ENCODE results near the gene INHBB.
A peak's percentile ranks its signal among the peaks of the same experiment; 100 is the strongest.
"Not testable (repeated sequence)": the region's sequence is repeated elsewhere in the genome, so short reads cannot be mapped to it uniquely, and the experiment has no call there.

Gene INHBB

GRCh38 chr2:120346026-120346666, at the start of gene INHBB:
TSS of gene INHBB (plus strand) at chr2:120346136. CDS start at chr2:120346189, 53 bp downstream.
- no peak for DNase-seq (ENCODE audit: low spot score in 2 of 2)
- Mint-ChIP-seq H3K4me3 (peak within 1 kb of the TSS; percentile 56), H3K4me1 (peaks cover 22% of the 10 kb centered on the region), H3K27ac (no peak within 1 kb of the TSS), H3K36me3 (no peaks in the 10 kb centered on the region), H3K9me3 (no peaks in the 10 kb centered on the region)
- ATAC-seq, result peak; percentile 29

DNA sequence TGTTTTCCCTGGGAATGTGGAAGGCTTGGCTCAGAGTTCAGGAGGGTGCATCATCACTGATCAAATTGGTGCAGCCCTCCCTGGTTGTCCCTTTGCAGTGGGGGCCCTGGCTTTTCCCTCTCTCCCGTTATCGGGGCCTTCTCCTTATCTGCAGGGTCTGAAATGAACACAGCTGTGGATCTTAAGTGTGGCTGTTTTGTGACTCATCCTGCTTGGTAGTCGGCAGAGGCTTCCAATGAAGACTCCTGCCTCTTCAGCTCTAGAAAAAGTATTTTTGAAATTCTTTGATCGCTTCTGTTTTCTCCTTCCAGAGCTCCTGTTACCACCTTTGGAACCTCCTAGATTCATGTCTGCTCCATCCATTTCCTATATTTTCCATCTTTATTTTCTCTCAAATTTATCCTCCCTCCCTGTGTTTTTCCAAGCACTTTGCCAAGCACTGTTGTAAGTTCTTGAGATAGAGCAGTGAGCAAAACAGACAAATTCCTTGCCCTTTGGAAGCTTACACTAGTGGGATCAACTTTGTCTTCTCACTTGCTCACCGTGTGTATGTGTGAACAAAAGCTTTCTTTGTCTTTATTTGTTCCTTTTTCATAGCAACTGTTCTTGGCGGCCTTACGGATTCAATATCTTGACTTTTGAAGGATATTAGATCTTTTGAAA, 47.6 kb upstream of the INHBB start:
- no peak for DNase-seq (ENCODE audit: low spot score in 2 of 2)
- Mint-ChIP-seq H3K27ac (no peak overlapping the region), H3K4me3 (no peak overlapping the region), H3K4me1 (peaks cover 12% of the 10 kb centered on the region), H3K9me3 (no peaks in the 10 kb centered on the region), H3K36me3 (peaks cover 51% of the 10 kb centered on the region)
- no peak for ATAC-seq

DNA sequence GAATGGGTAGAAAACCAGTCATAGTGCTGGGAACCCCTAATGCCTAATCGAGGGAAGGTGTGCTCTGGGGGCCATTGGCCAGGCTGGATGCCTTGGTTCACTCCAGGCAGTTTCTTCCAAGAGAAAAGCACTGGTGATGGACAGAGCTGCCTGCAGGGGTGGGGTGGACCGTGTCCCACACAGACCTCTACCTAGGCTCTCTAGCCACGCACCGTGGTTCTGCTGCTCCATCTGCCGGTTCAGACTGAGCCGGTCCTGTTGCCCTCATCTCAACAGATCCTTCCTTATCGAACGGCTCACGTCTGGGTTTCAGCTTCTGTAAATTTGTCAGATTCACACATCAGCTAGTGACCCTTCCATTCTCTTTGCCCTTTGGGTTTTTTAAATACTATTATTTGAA, 46.9 kb upstream of the INHBB start:
- H3K36me3 Mint-ChIP-seq, result peaks cover 50% of the 10 kb centered on the region
- no peak for ATAC-seq
- H3K27ac Mint-ChIP-seq, result no peak overlapping the region

GRCh38 chr2:120299561-120299960, 46.4 kb upstream of the INHBB start:
- H3K4me3 Mint-ChIP-seq, result no peak overlapping the region
- H3K36me3 Mint-ChIP-seq, result peaks cover 44% of the 10 kb centered on the region
- H3K9me3 Mint-ChIP-seq, result no peaks in the 10 kb centered on the region
- H3K27ac Mint-ChIP-seq, result no peak overlapping the region
- peaks cover 12% of the 10 kb centered on the region for H3K4me1 Mint-ChIP-seq
- DNase-seq (ENCODE audit: low spot score in 2 of 2) (no peak), ATAC-seq (no peak)

More for the DNA sequence above, 46.9 kb upstream of the INHBB start:
- Mint-ChIP-seq H3K4me3 (no peak overlapping the region), H3K9me3 (no peaks in the 10 kb centered on the region), H3K4me1 (peaks cover 12% of the 10 kb centered on the region)
- DNase-seq (ENCODE audit: low spot score in 2 of 2), result no peak

DNA sequence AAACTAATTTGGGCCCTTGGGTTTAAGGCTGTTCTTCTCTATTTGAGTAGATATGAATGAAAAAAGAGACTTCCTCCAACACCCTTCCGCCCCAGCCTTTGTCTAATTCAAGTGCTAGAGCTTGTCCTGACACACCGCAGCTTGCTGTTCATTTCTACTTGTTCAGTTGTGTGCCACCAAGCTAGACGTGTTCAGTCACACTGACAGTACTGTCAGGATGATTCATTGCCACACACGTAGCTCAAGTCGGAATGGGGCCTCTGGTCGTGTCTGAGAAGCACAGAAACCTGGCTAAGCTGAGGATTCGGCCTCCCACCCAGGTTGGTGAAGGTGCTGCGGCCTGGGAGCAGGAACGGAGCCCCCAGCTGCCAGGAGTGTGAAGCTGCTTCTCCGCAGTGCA, 45.6 kb upstream of the INHBB start:
- H3K36me3 Mint-ChIP-seq, result peaks cover 36% of the 10 kb centered on the region
- H3K27ac Mint-ChIP-seq, result no peak overlapping the region
- DNase-seq (ENCODE audit: low spot score in 2 of 2) (no peak), ATAC-seq (no peak)
- H3K4me1 Mint-ChIP-seq, result peaks cover 12% of the 10 kb centered on the region
- H3K9me3 Mint-ChIP-seq, result no peaks in the 10 kb centered on the region
- no peak overlapping the region for H3K4me3 Mint-ChIP-seq

GRCh38 chr2:120301284-120301683, 44.7 kb upstream of the INHBB start:
- H3K27ac Mint-ChIP-seq, result no peak overlapping the region
- ATAC-seq, result no peak
- H3K4me1 Mint-ChIP-seq, result peaks cover 12% of the 10 kb centered on the region
- H3K4me3 Mint-ChIP-seq, result no peak overlapping the region
- no peak for DNase-seq (ENCODE audit: low spot score in 2 of 2)
- H3K36me3 Mint-ChIP-seq, result peaks cover 29% of the 10 kb centered on the region
- no peaks in the 10 kb centered on the region for H3K9me3 Mint-ChIP-seq

DNA sequence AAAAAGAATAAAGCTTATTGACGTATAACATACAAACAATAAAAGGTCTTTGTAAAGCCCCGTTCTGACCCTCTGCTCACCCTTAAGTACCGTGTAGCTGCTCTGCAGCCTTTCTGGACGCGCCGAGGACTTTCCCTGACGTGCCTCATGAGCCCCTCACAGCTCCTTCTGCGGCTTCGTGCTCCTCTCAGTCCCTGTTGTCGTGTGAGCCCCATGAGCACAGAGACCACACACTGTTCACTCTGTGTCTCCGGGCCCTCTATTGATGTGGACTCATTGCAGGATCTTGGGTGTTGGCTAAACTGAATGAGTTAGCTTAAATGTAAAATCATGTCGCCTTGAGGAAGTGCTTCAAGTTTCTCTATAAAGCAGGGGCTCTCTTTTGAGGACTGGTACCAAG, 43.6 kb upstream of the INHBB start:
- H3K27ac Mint-ChIP-seq, result no peak overlapping the region
- H3K4me1 Mint-ChIP-seq, result peaks cover 10% of the 10 kb centered on the region
- no peak for DNase-seq (ENCODE audit: low spot score in 2 of 2)
- H3K9me3 Mint-ChIP-seq, result no peaks in the 10 kb centered on the region
- no peak overlapping the region for H3K4me3 Mint-ChIP-seq
- peaks cover 20% of the 10 kb centered on the region for H3K36me3 Mint-ChIP-seq
- ATAC-seq, result no peak

DNA sequence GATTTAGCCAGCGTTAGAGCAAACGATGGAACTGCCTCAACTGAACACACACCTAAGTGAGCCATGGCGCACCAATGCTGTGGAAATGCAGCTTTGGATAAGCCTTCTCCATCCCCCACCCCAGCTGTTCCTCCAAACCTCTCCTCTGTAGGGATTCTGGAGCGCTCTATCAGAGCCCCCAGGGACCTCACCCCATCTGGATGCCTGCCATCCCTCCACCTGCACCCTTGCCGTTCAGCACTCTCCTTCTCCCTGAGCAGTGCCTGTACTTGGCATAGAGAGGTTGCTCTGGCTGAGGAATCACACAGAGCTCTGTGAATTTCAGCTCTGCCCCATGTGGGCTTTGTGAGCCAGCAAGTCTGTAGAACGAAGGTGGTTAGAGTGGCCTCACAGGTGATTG, 42.8 kb upstream of the INHBB start:
- DNase-seq (ENCODE audit: low spot score in 2 of 2) (no peak), ATAC-seq (no peak)
- Mint-ChIP-seq H3K9me3 (no peaks in the 10 kb centered on the region), H3K4me1 (peaks cover 7% of the 10 kb centered on the region), H3K4me3 (no peak overlapping the region), H3K27ac (peak overlapping the region; percentile 3), H3K36me3 (peaks cover 13% of the 10 kb centered on the region)

DNA sequence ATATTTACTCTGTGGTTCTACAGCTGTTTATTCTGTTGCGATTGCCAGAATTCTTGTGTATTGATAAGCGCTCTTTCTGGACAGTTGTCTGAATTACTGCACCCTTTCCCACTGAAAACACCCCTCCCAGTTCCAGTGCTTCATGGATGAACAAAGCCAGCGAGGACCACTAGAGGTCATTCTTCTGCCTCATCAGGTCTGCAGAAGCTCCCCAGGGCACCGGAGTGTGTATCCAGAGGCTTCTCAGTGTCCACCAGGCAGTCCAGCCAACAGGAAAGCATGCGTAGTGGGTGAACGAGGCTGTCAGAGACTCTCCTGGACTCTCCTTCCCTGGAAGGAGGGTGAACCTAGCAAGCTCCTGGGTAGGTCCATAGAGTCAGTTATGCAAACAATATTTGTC, 40.6 kb upstream of the INHBB start:
- Mint-ChIP-seq H3K9me3 (no peaks in the 10 kb centered on the region), H3K36me3 (peaks cover 6% of the 10 kb centered on the region), H3K4me1 (peaks cover 7% of the 10 kb centered on the region), H3K27ac (no peak overlapping the region), H3K4me3 (no peak overlapping the region)
- no peak for DNase-seq (ENCODE audit: low spot score in 2 of 2)
- no peak for ATAC-seq

GRCh38 chr2:120305937-120306490, 39.9 kb upstream of the INHBB start:
- H3K27ac Mint-ChIP-seq, result no peak overlapping the region
- peaks cover 7% of the 10 kb centered on the region for H3K4me1 Mint-ChIP-seq
- no peak for DNase-seq (ENCODE audit: low spot score in 2 of 2)
- peaks cover 6% of the 10 kb centered on the region for H3K36me3 Mint-ChIP-seq
- no peaks in the 10 kb centered on the region for H3K9me3 Mint-ChIP-seq
- H3K4me3 Mint-ChIP-seq, result no peak overlapping the region
- no peak for ATAC-seq

DNA sequence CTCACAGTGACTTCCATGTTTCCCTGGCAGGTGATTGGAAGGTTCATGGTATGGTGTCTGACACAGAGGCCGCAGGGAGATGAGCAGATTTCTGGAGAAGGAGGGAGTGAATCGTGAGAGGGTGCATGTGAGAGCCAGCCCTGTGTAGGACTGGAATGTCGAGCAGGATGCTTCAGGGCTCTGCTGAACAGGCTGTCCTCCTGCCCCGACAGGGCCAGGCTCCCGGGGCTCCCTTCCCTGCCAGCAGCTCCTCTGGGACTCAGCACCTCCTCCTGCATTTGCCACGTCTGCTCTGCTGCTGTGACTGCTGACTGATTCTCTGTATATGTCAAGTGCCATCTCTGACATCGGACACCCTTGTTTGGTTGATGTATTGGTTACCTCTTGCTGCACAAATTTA, 38.5 kb upstream of the INHBB start:
- H3K9me3 Mint-ChIP-seq, result no peaks in the 10 kb centered on the region
- no peak overlapping the region for H3K4me3 Mint-ChIP-seq
- peak overlapping the region; percentile 23 for H3K27ac Mint-ChIP-seq
- DNase-seq (ENCODE audit: low spot score in 2 of 2) (no peak), ATAC-seq (no peak)
- H3K4me1 Mint-ChIP-seq, result peaks cover 7% of the 10 kb centered on the region
- H3K36me3 Mint-ChIP-seq, result peaks cover 6% of the 10 kb centered on the region

DNA sequence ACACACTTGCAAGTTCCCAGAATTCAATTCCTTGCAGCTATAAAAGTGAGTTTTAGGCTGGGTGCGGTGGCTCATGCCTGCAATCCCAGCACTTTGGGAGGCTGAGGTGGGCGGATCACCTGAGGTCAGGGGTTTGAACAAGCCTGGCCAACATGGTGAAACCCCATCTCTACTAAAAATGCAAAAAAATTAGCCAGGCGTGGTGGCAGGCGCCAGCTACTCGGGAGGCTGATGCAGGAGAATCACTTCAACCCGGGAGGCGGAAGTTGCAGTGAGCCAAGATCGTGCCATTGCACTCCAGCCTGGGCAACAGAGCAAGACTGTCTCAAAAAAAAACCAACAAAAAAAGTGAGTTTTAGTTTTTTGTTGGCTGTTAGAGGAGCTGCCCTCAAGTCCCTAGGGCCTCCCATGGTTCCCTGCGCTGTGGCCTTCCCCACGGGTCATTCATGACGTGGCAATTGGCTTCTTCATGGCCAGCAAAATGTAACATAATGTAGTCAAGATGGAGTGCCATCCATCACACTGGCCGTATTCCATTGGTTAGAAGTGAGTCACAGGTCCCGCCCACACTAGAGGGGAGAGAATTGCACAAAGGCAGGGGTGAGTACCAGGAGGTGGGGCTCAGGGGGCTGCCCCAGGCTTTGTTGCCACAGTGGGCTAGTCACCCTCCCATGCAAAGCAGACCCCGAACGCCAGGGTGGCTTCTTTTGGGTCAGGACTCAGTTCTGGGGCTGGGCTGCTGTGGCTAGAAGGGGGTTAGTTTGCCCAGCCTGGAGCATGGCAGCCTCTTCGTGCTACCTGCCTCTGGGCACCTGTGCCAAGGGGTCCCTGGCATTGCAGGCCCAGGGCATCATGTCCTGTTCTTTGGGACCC, 37.7 kb upstream of the INHBB start:
- H3K27ac Mint-ChIP-seq, result no peak overlapping the region
- no peaks in the 10 kb centered on the region for H3K9me3 Mint-ChIP-seq
- H3K4me1 Mint-ChIP-seq, result no peaks in the 10 kb centered on the region
- no peak overlapping the region for H3K4me3 Mint-ChIP-seq
- H3K36me3 Mint-ChIP-seq, result peaks cover 6% of the 10 kb centered on the region
- DNase-seq (ENCODE audit: low spot score in 2 of 2) (no peak), ATAC-seq (no peak)

- ATAC-seq (no peak), DNase-seq (ENCODE audit: low spot score in 2 of 2) (no peak)
- Mint-ChIP-seq H3K4me3 (no peak overlapping the region), H3K9me3 (no peaks in the 10 kb centered on the region), H3K36me3 (no peaks in the 10 kb centered on the region), H3K4me1 (peaks cover 11% of the 10 kb centered on the region), H3K27ac (no peak overlapping the region)
Observed at GRCh38 chr2:120310136-120310535, 35.8 kb upstream of the INHBB start.

- not testable (repeated sequence) for H3K4me3 Mint-ChIP-seq, H3K36me3 Mint-ChIP-seq
- peaks cover 11% of the 10 kb centered on the region for H3K4me1 Mint-ChIP-seq
Observed at GRCh38 chr2:120310841-120311240, 35.1 kb upstream of the INHBB start.

DNA sequence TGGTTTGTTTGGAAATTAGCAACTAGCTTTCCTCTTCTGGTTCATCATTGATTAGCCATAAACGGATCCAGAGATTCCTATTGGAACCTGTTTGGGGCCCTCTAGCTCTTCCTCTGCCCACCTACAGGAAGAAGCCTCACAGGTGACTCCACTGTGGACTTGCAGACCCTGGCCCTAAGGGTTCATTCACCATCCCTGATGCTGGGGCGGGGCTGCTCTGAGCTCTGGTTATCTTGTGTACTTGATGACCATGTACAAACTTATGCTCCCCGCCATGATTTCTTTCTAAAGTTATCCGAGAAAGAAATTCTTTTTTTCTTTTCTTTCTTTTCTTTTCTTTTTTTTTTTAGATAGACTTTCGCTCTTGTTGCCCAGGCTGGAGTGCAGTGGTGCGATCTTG, 33.9 kb upstream of the INHBB start:
- H3K36me3 Mint-ChIP-seq, result no peaks in the 10 kb centered on the region
- no peak overlapping the region for H3K27ac Mint-ChIP-seq
- ATAC-seq (no peak), DNase-seq (ENCODE audit: low spot score in 2 of 2) (no peak)
- peaks cover 11% of the 10 kb centered on the region for H3K4me1 Mint-ChIP-seq
- H3K9me3 Mint-ChIP-seq, result no peaks in the 10 kb centered on the region
- no peak overlapping the region for H3K4me3 Mint-ChIP-seq

More at GRCh38 chr2:120310841-120311240, 35.1 kb upstream of the INHBB start:
- not testable (repeated sequence) for DNase-seq (ENCODE audit: low spot score in 2 of 2); ATAC-seq; H3K27ac Mint-ChIP-seq; H3K9me3 Mint-ChIP-seq

All from stimulated activated effector memory CD8-positive, alpha-beta T cell treated with anti-CD3 and anti-CD28 coated beads, Interleukin-12 subunit alpha, Interleukin-12 subunit beta, amount 100 ng/mL, for 72 hours (primary cell).